Measurements from ENCODE around the gene CHRM4. TPM values are rescaled to one million over a fixed set of nuclear protein-coding genes. Genes with fewer than 3 reads are reported as not detected.

CHRM4 gene
- total and polyA plus RNA-seq, 7 experiments from 2014 or later: 0.15 to 3.5 (median 0.48) TPM; not detected in 2

DNA sequence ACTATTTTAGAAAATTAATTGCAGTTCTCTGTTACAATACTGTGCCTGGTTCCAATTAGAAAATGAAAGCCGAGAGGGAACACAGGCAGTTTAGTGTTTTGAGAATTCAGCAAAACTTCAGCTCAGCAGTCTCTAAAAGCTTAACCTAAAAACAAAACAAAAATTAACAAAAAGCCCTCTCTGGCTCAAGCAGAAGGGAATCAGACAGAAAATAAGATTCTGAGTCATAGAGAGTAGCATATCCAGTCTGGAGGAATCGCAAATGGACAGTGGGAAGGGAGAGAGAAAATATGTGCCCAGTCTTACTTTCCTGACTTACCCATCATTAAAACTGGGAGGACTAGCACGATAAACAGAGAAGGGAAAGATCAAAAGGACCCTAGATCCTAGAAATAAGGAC, 38.1 kb upstream of the CHRM4 start:
- H3K27me3 Mint-ChIP-seq: no peaks in the 10 kb centered on the region
- Histone ChIP-seq H3K36me3 (ENCODE audit: control insufficient read depth in 2 of 3, insufficient read depth in 3 of 3, low read length in 3 of 3) (peaks cover 5 to 58% (median 9%) of the 10 kb centered on the region in 3 experiments), H3K9me3 (ENCODE audit: control insufficient read depth in 2 of 3, low read length in 3 of 3) (no peaks in the 10 kb centered on the region), H3K27ac (ENCODE audit: low read depth, low read length) (no peak overlapping the region), H3K27me3 (ENCODE audit: control insufficient read depth in 2 of 2, insufficient read depth in 2 of 2, low read length in 2 of 2) (no peaks in the 10 kb centered on the region), H3K4me1 (ENCODE audit: control insufficient read depth in 2 of 2, insufficient read depth in 2 of 2, low read length in 2 of 2) (no peaks in the 10 kb centered on the region), H3K4me3 (ENCODE audit: low read length) (no peak overlapping the region)
- H3K4me1 Mint-ChIP-seq: no peaks in the 10 kb centered on the region
- intact Hi-C loops (cut with micrococcal nuclease): no loop called here
- POLR2A ChIA-PET: no interaction called here
- peaks cover 4 to 69% (median 39%) of the 10 kb centered on the region in 5 donors for H3K36me3 Mint-ChIP-seq
- CTCF ChIA-PET: no interaction called here
- DNase-seq (no peak), ATAC-seq (no peak)
- H3K9me3 Mint-ChIP-seq: no peaks in the 10 kb centered on the region
- H3K4me3 Mint-ChIP-seq: no peak overlapping the region
- H3K27ac Mint-ChIP-seq: no peak overlapping the region

- Mint-ChIP-seq H3K36me3 (peaks cover 10 to 67% (median 30%) of the 10 kb centered on the region in 5 donors), H3K4me1 (no peaks in the 10 kb centered on the region), H3K27me3 (no peaks in the 10 kb centered on the region), H3K4me3 (no peak overlapping the region), H3K27ac (peak overlapping the region in 1 of 9 donors; percentile 26), H3K9me3 (no peaks in the 10 kb centered on the region)
- Histone ChIP-seq H3K27ac (ENCODE audit: low read depth, low read length) (no peak overlapping the region), H3K36me3 (ENCODE audit: control insufficient read depth in 2 of 3, insufficient read depth in 3 of 3, low read length in 3 of 3) (peaks cover 5 to 43% (median 5%) of the 10 kb centered on the region in 3 experiments), H3K27me3 (ENCODE audit: control insufficient read depth in 2 of 2, insufficient read depth in 2 of 2, low read length in 2 of 2) (no peaks in the 10 kb centered on the region), H3K4me3 (ENCODE audit: low read length) (no peak overlapping the region), H3K9me3 (ENCODE audit: control insufficient read depth in 2 of 3, low read length in 3 of 3) (no peaks in the 10 kb centered on the region), H3K4me1 (ENCODE audit: control insufficient read depth in 2 of 2, insufficient read depth in 2 of 2, low read length in 2 of 2) (no peaks in the 10 kb centered on the region)
- DNase-seq: no peak
- intact Hi-C loops (cut with micrococcal nuclease): no loop called here
- no peak for ATAC-seq
- ChIA-PET POLR2A (no interaction called here), CTCF (no interaction called here)
Measured at GRCh38 chr11:46427364-46427763, 35.8 kb upstream of the CHRM4 start.

DNA sequence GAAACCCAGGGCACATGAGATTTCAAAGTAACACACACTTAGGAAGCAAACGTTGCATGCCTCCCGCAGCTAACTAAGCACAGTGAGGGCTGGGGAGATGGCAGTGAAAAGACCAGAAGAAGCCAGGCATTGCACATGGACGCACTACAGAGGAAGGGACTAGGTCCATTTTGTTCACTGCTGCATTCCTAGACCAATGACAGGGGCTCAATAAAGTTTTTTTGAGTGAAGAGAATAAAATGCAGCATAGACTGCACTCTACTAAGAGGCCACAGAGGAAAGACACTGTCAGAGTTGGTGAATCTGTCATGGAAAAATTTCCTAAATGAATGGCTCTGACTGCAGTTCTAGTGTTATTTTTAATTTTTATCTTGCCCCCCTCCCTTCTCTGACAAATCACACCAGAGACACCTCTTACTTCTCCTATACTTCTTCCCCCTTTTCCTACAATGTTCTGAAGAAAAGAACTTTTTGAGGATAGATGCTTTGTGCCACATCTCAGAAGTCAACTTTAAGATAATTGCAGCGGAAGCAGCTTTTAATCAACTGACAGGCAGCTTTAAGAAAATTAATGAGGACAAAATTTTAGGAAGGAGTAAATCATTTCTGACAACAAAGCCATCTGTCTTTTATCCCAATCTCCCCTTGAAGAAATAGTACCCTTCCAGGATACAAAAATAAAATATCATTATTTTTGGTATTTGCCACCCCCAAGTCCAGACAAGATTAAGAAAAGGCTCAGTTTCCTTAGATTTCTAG, 34.8 kb upstream of the CHRM4 start:
- intact Hi-C loops (cut with micrococcal nuclease): no loop called here
- CTCF ChIA-PET: no interaction called here
- peaks cover 2 to 45% (median 5%) of the 10 kb centered on the region in 3 experiments for H3K36me3 ChIP-seq (ENCODE audit: control insufficient read depth in 2 of 3, insufficient read depth in 3 of 3, low read length in 3 of 3)

GRCh38 chr11:46422588-46422987, 31.0 kb upstream of the CHRM4 start:
- POLR2A ChIA-PET: no interaction called here
- Mint-ChIP-seq H3K27me3 (no peaks in the 10 kb centered on the region), H3K27ac (peak overlapping the region in 3 of 9 donors; percentile 37 to 68 (median 67)), H3K4me3 (no peak overlapping the region), H3K4me1 (peaks cover 0 to 4% (median 0%) of the 10 kb centered on the region in 7 donors), H3K9me3 (no peaks in the 10 kb centered on the region), H3K36me3 (peaks cover 6 to 72% (median 39%) of the 10 kb centered on the region in 5 donors)
- Histone ChIP-seq H3K4me1 (ENCODE audit: control insufficient read depth in 2 of 2, insufficient read depth in 2 of 2, low read length in 2 of 2) (no peaks in the 10 kb centered on the region), H3K27ac (ENCODE audit: low read depth, low read length) (no peak overlapping the region), H3K36me3 (ENCODE audit: control insufficient read depth in 2 of 3, insufficient read depth in 3 of 3, low read length in 3 of 3) (peaks cover 0 to 46% (median 5%) of the 10 kb centered on the region in 3 experiments), H3K4me3 (ENCODE audit: low read length) (no peak overlapping the region), H3K9me3 (ENCODE audit: control insufficient read depth in 2 of 3, low read length in 3 of 3) (no peaks in the 10 kb centered on the region), H3K27me3 (ENCODE audit: control insufficient read depth in 2 of 2, insufficient read depth in 2 of 2, low read length in 2 of 2) (no peaks in the 10 kb centered on the region)
- intact Hi-C loops (cut with micrococcal nuclease): no loop called here
- ATAC-seq (no peak), DNase-seq (no peak)
- CTCF ChIA-PET: no interaction called here

More for the DNA sequence above, 34.8 kb upstream of the CHRM4 start:
- peaks cover 9 to 65% (median 31%) of the 10 kb centered on the region in 5 donors for H3K36me3 Mint-ChIP-seq
- H3K4me3 ChIP-seq (ENCODE audit: low read length): no peak overlapping the region
- no peaks in the 10 kb centered on the region for H3K9me3 ChIP-seq (ENCODE audit: control insufficient read depth in 2 of 3, low read length in 3 of 3)
- H3K4me1 Mint-ChIP-seq: peaks cover 0 to 2% (median 0%) of the 10 kb centered on the region in 7 donors
- DNase-seq: no peak
- no peaks in the 10 kb centered on the region for H3K9me3 Mint-ChIP-seq
- POLR2A ChIA-PET: no interaction called here
- H3K4me3 Mint-ChIP-seq: no peak overlapping the region
- no peaks in the 10 kb centered on the region for H3K4me1 ChIP-seq (ENCODE audit: control insufficient read depth in 2 of 2, insufficient read depth in 2 of 2, low read length in 2 of 2)
- no peak for ATAC-seq
- H3K27ac Mint-ChIP-seq: no peak overlapping the region
- no peaks in the 10 kb centered on the region for H3K27me3 ChIP-seq (ENCODE audit: control insufficient read depth in 2 of 2, insufficient read depth in 2 of 2, low read length in 2 of 2)
- H3K27me3 Mint-ChIP-seq: no peaks in the 10 kb centered on the region
- no peak overlapping the region for H3K27ac ChIP-seq (ENCODE audit: low read depth, low read length)

GRCh38 chr11:46421257-46421880, 29.8 kb upstream of the CHRM4 start:
- peaks cover 0 to 47% (median 5%) of the 10 kb centered on the region in 3 experiments for H3K36me3 ChIP-seq (ENCODE audit: control insufficient read depth in 2 of 3, insufficient read depth in 3 of 3, low read length in 3 of 3)
- no peaks in the 10 kb centered on the region for H3K9me3 Mint-ChIP-seq
- no peaks in the 10 kb centered on the region for H3K9me3 ChIP-seq (ENCODE audit: control insufficient read depth in 2 of 3, low read length in 3 of 3)
- H3K4me1 ChIP-seq (ENCODE audit: control insufficient read depth in 2 of 2, insufficient read depth in 2 of 2, low read length in 2 of 2): no peaks in the 10 kb centered on the region
- DNase-seq (no peak), ATAC-seq (no peak)
- CTCF ChIA-PET: no interaction called here
- peaks cover 6 to 71% (median 27%) of the 10 kb centered on the region in 5 donors for H3K36me3 Mint-ChIP-seq
- peak overlapping the region in 1 of 9 donors; percentile 26 for H3K27ac Mint-ChIP-seq
- H3K4me3 ChIP-seq (ENCODE audit: low read length): no peak overlapping the region
- peaks cover 0 to 4% (median 0%) of the 10 kb centered on the region in 7 donors for H3K4me1 Mint-ChIP-seq
- POLR2A ChIA-PET: no interaction called here
- H3K4me3 Mint-ChIP-seq: no peak overlapping the region
- no peaks in the 10 kb centered on the region for H3K27me3 ChIP-seq (ENCODE audit: control insufficient read depth in 2 of 2, insufficient read depth in 2 of 2, low read length in 2 of 2)
- intact Hi-C loops (cut with micrococcal nuclease): no loop called here
- no peaks in the 10 kb centered on the region for H3K27me3 Mint-ChIP-seq
- H3K27ac ChIP-seq (ENCODE audit: low read depth, low read length): no peak overlapping the region

- Mint-ChIP-seq H3K36me3 (peaks cover 11 to 75% (median 31%) of the 10 kb centered on the region in 5 donors), H3K27ac (no peak overlapping the region), H3K4me3 (no peak overlapping the region), H3K9me3 (no peaks in the 10 kb centered on the region), H3K4me1 (peaks cover 4 to 7% (median 6%) of the 10 kb centered on the region in 7 donors), H3K27me3 (no peaks in the 10 kb centered on the region)
- peaks cover 0 to 54% (median 5%) of the 10 kb centered on the region in 3 experiments for H3K36me3 ChIP-seq (ENCODE audit: control insufficient read depth in 2 of 3, insufficient read depth in 3 of 3, low read length in 3 of 3)
- no peaks in the 10 kb centered on the region for H3K9me3 ChIP-seq (ENCODE audit: control insufficient read depth in 2 of 3, low read length in 3 of 3)
- no peaks in the 10 kb centered on the region for H3K27me3 ChIP-seq (ENCODE audit: control insufficient read depth in 2 of 2, insufficient read depth in 2 of 2, low read length in 2 of 2)
- intact Hi-C loops (cut with micrococcal nuclease): no loop called here
- ChIA-PET CTCF (no interaction called here), POLR2A (no interaction called here)
- no peak overlapping the region for H3K27ac ChIP-seq (ENCODE audit: low read depth, low read length)
- H3K4me3 ChIP-seq (ENCODE audit: low read length): no peak overlapping the region
- no peaks in the 10 kb centered on the region for H3K4me1 ChIP-seq (ENCODE audit: control insufficient read depth in 2 of 2, insufficient read depth in 2 of 2, low read length in 2 of 2)
- no peak for ATAC-seq
- no peak for DNase-seq
Measured at GRCh38 chr11:46420513-46420912, 28.9 kb upstream of the CHRM4 start.
